HUDEP-2 (cell line): ENCODE measurements around the gene CHST8.

ENCODE experiments used
- DNase-seq, 76 experiments: peaks; one replicate each; lab custom pipeline; 2025; ENCODE audit not compliant: unreplicated experiment in 76 of 76; lab: John Stamatoyannopoulos, UW

Gene CHST8

GRCh38 chr19:33730858-33731607 is 109.3 kb downstream of the CHST8 start:
- no peak for DNase-seq

- DNase-seq: no peak
These were observed 110.1 kb downstream of the CHST8 start for GRCh38 chr19:33731881-33732280.

- DNase-seq: no peak
These were observed 113.2 kb downstream of the CHST8 start for GRCh38 chr19:33734913-33735312.

- no peak for DNase-seq
These were observed 114.4 kb downstream of the CHST8 start for GRCh38 chr19:33736158-33736557.

- DNase-seq: no peak
These were observed 115.0 kb downstream of the CHST8 start for GRCh38 chr19:33736787-33737186.

- no peak for DNase-seq
These were observed 116.1 kb downstream of the CHST8 start for GRCh38 chr19:33737681-33738371.

- peak in 47 of 76 experiments; percentile 2 to 58 (median 27) for DNase-seq
These were observed 119.2 kb downstream of the CHST8 start for GRCh38 chr19:33740811-33741396.

GRCh38 chr19:33745297-33745696 is 123.5 kb downstream of the CHST8 start:
- DNase-seq: no peak

GRCh38 chr19:33746159-33746558 is 124.4 kb downstream of the CHST8 start:
- DNase-seq: no peak

- DNase-seq: no peak
These were observed 125.5 kb downstream of the CHST8 start for GRCh38 chr19:33747273-33747672.

GRCh38 chr19:33748231-33748630 is 126.5 kb downstream of the CHST8 start:
- no peak for DNase-seq

GRCh38 chr19:33749016-33749415 is 127.3 kb downstream of the CHST8 start:
- DNase-seq: no peak

- DNase-seq: no peak
These were observed 127.9 kb downstream of the CHST8 start for GRCh38 chr19:33749619-33750175.

GRCh38 chr19:33750587-33751435 is 129.1 kb downstream of the CHST8 start:
- no peak for DNase-seq

- DNase-seq: no peak
These were observed 129.7 kb downstream of the CHST8 start for GRCh38 chr19:33751436-33751770.

GRCh38 chr19:33752018-33752800 is 130.5 kb downstream of the CHST8 start:
- no peak for DNase-seq

- DNase-seq: no peak
These were observed 131.2 kb downstream of the CHST8 start for GRCh38 chr19:33752945-33753344.

- DNase-seq: no peak
These were observed 132.6 kb downstream of the CHST8 start for GRCh38 chr19:33754361-33754760.

GRCh38 chr19:33755099-33756035 is 133.6 kb downstream of the CHST8 start:
- no peak for DNase-seq
